Measurements from ENCODE around the gene SRR.

DNA sequence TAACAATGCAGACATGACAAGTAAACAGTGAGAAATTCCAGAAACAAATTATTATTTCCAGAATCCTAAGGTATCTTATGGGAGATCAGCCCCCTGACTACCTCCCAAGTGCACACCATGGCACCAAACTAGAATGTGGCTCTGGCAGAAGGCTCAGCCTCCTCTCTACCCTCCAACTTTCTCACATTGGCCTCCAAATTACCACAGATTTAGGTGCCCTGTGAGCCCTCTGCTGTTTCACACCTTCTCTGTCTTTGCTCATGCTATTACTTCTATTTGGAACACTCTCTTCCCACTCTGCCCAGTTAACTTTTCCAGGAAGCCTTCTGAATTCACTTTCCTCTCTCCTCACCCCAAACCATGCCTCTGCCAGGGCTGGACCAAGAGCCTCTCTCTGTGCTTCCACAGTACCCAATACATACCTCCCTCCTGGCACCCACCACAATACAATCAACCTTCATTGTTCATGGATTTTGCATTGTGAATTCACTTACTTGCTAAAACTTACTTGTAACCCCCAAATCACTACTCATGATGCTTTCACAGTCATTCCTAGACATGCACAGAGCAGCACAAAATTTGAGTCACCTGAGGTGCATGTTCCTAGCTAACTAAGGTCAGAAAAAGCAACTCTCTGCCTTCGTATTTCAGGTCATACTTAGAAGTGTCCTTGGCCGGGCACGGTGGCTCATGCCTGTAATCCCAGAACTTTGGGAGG, 31.6 kb upstream of the SRR start:
- TF ChIP-seq, protein P1, sequence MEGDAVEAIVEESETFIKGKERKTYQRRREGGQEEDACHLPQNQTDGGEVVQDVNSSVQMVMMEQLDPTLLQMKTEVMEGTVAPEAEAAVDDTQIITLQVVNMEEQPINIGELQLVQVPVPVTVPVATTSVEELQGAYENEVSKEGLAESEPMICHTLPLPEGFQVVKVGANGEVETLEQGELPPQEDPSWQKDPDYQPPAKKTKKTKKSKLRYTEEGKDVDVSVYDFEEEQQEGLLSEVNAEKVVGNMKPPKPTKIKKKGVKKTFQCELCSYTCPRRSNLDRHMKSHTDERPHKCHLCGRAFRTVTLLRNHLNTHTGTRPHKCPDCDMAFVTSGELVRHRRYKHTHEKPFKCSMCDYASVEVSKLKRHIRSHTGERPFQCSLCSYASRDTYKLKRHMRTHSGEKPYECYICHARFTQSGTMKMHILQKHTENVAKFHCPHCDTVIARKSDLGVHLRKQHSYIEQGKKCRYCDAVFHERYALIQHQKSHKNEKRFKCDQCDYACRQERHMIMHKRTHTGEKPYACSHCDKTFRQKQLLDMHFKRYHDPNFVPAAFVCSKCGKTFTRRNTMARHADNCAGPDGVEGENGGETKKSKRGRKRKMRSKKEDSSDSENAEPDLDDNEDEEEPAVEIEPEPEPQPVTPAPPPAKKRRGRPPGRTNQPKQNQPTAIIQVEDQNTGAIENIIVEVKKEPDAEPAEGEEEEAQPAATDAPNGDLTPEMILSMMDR (IDR thresholded peaks at IDR 0.05) = no peak
- no peak for TF ChIP-seq POLR2A (IDR thresholded peaks at IDR 0.05)

Measured in Peyer's patch (tissue), 4 donors.